Mononuclear cell (primary cell): ENCODE measurements around the gene VAV2. TPM values are rescaled to one million over a fixed set of nuclear protein-coding genes. Genes with fewer than 3 reads are reported as not detected.

Experiments
- H3K27me3 ChIP-seq: 2 replicates; pipeline ENCODE4 v1.6.0; 2011; ENCODE audit warnings: low read length, control low read depth; ENCODE audit not compliant: insufficient read depth
- H3K4me1 ChIP-seq: 2 replicates; pipeline ENCODE4 v1.5.1; 2011; ENCODE audit warnings: mild to moderate bottlenecking, low read length, control low read depth; ENCODE audit not compliant: insufficient read depth
- H3K4me3 ChIP-seq: 2 replicates; pipeline ENCODE4 v1.5.1; 2011; ENCODE audit warnings: mild to moderate bottlenecking, low read length, moderate library complexity
- H3K9me3 ChIP-seq: 2 replicates; pipeline ENCODE4 v1.5.1; 2011; ENCODE audit warnings: low read depth, mild to moderate bottlenecking, control low read depth, low read length
- total RNA-seq: library from RNA; depleted of rRNA; stranded (reverse); fragments of >200 nt; gene quantifications from one replicate; pipeline ENCODE4 v1.2.3, GENCODE V29; 2012

The VAV2 gene
- total RNA-seq, 1 donor = 4.5 TPM

DNA sequence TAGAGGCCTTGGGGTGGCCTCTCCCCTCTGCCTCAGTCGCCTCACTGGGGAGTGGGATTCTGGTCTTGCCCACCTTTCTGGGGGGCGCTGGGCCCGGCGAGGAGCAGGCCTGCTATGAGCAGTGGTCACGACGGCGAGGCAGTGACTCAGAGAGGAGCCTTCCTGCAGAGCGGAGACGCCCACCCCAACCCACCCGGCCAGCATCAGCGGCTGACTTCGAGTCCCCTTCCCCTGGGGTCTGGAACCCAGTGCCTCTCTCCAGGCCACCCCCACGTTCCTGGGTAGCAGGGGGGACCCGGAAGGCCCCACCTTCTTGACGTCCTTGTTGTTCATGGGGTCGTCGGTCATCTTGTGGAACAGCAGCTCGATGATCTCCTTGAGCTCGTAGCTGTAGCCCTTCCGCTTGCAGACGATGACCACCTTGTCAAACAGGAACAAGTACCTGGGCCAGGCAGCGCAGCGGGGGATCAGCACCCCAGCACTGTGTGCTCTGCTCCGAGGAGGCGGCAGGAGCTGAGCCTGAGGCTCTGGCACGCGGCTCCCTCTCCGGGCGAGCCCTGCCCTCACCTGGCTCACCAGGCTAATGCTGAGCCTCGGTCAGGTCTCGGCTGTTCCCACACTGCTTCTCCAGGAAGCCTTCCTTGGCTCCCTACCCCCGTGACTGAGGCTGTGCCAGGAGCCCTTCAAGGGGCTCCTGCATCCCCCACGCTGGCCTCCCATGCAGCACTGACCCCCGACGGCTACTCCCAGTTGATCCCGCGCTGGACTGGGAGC lies 203.9 kb downstream of the VAV2 start:
- Histone ChIP-seq H3K27me3 (no peaks in the 10 kb centered on the region), H3K9me3 (no peaks in the 10 kb centered on the region), H3K4me3 (no peak overlapping the region), H3K4me1 (peaks cover 64% of the 10 kb centered on the region)

DNA sequence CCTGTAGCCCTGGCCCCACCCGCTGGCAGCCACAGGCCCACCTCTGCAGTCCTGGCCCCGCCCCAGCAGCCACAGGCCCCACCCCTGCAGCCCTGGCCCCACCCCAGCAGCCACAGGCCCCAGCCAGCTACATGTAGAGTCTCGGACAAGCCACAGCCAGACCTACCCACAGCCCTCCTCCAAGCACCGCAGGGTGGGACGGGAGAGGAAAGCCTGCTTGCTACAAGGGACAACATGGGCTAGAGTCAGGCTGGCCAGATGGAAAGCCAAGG lies 204.4 kb downstream of the VAV2 start:
- peaks cover 59% of the 10 kb centered on the region for H3K4me1 ChIP-seq
- H3K27me3 ChIP-seq = no peaks in the 10 kb centered on the region
- no peaks in the 10 kb centered on the region for H3K9me3 ChIP-seq
- H3K4me3 ChIP-seq = no peak overlapping the region

DNA sequence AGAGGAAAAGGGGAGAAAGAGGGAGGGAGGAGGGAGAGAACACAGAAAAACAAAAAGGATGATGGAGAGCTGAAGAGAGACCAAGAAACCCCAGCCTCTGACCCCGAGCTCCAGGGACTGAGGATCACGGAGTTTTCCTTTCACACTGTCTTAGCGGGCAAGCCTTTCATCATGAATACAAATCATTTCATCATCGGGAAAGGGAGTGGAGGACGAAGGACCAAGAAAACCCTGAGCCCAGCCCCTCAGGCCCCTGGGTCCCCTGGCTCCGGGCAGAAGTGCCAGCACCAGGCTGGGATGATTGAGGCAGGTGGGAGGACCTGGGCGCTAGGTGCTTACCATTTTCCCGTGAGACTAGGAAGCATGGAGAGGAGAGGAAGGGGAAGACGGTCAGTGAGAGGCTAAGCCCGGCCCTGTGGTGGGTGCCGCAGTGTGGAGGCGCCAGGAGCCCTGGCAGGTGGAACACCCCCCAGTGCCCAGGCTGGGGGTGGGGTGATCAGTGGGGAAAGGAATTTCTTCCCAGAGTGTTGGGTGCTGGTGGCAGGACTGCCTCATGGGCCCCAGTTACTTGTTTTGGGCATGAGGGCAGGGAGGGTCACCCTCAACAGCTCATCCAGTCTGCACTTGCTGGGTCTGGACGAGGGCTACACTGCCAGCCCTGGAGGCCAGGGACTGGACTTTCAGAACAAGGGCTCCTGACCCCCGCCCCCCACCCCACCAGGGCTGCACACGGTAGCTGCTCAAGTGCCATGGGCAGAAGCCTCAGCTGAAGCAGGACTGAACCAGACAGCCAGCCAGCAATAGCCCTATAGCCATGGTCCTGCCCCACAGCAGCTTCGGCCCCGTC lies 205.0 kb downstream of the VAV2 start:
- Histone ChIP-seq H3K4me3 (no peak overlapping the region), H3K27me3 (no peaks in the 10 kb centered on the region), H3K9me3 (no peaks in the 10 kb centered on the region), H3K4me1 (peaks cover 58% of the 10 kb centered on the region)

DNA sequence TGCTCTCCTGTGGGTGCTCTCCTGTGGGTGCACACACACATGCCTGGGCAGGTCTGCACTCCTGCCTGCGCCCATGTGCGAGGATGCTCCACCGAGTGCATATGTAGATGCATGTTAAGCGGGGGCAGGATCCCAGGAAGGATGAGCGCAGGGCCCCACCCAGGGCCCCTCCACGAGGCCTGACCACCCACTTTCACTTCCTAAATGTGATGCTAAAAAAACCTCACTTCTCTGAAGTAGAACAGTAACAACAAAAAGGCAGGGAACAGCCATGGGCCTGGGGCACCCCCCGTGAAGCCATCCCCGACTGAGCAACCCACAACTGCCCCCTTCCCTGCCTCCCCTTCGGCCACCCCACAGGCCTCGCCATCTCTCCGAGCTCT lies 205.8 kb downstream of the VAV2 start:
- H3K27me3 ChIP-seq = no peaks in the 10 kb centered on the region
- H3K4me1 ChIP-seq = peaks cover 58% of the 10 kb centered on the region
- no peak overlapping the region for H3K4me3 ChIP-seq
- H3K9me3 ChIP-seq = no peaks in the 10 kb centered on the region

DNA sequence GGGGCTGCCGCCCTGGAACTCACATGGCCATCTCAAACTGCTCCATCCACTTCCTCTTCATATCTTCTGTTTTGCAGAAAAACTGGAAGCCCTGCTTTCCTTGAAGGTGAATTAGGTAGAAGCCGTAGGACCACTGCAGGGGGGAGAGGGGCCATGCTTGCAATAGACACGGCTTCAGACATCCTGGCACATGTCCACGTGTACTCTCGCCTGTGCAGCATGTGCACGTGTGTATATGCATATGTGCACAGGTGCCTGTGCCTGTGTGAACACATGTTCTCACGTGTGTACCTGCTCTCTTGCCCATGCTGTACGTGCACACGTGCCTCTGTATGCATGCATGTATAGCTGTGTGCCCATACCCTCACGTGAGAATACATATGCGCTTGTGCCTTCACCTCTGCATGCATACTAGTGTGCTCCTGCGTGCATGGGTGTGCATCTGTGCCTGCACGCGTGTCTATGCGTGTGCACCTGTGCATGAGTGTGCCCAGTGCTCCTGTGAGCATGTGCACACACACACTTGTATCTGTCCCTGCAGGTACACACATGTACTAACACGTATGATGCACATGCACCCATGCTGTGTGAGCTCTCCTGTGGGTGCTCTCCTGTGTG lies 206.3 kb downstream of the VAV2 start:
- Histone ChIP-seq H3K4me3 (no peak overlapping the region), H3K4me1 (peaks cover 58% of the 10 kb centered on the region)

DNA sequence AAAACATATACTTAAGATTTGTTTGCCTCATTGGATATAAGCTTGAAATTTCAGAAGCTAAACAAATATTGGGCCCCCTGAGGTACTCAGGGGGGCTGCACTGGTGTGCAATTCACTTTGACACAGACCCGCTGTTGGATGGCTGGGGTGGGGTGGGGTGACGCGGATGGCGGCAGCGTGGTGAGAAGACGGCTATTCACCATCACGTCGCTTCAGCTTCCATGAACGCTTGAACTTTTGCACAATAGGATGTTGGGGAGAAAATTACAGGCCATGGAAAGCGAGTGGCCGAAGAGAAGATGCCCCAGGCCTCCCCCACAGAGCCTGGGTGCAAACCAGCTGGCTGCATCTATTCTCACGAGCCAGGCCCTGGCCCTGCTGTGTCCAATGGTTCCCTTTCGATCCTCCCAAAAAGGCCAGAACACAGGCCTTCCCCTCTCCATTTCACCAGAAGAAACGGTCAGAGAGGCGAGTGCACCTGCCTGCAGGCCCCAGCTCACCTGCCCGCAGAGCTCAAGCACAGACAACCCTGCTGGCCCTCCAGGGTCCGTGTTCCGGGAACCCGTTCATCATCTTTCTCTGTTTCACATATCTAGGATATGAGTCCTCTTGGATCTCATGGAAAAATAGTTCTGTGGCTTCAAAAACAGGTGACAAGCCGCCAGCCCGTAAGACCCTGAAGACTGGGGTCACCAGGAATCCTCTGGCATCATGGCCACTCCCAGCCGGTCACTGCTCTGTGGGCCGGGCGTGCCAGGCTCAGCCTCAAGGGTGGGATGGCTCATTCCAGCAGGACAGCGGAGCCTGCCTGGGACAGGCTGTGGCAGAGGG lies 207.2 kb downstream of the VAV2 start:
- no peaks in the 10 kb centered on the region for H3K27me3 ChIP-seq
- peaks cover 57% of the 10 kb centered on the region for H3K4me1 ChIP-seq
- no peaks in the 10 kb centered on the region for H3K9me3 ChIP-seq
- H3K4me3 ChIP-seq = no peak overlapping the region

More for the DNA sequence above, 206.3 kb downstream of the VAV2 start:
- Histone ChIP-seq H3K27me3 (no peaks in the 10 kb centered on the region), H3K9me3 (no peaks in the 10 kb centered on the region)

DNA sequence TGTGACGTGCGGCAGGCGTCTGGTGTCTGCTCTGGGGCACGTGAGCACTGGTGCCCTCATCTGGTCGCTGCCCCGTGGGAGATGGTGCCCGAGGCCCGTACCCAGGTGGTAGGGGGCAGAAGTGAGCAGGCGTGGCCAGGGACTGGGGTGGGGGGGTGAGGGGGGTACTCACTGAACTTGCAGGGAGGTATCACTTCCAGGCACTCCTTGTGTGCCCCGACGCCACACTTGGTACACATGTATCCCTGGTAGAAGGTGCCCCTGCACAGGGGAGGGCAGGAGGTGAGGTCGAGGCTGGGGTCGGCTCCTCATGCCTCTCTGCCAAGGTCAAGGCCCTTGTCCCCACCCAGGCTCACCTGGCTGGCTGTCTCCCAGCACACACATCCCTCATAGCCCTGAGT lies 208.8 kb downstream of the VAV2 start:
- peaks cover 41% of the 10 kb centered on the region for H3K4me1 ChIP-seq
- no peak overlapping the region for H3K4me3 ChIP-seq
- no peaks in the 10 kb centered on the region for H3K27me3 ChIP-seq
- H3K9me3 ChIP-seq = no peaks in the 10 kb centered on the region

DNA sequence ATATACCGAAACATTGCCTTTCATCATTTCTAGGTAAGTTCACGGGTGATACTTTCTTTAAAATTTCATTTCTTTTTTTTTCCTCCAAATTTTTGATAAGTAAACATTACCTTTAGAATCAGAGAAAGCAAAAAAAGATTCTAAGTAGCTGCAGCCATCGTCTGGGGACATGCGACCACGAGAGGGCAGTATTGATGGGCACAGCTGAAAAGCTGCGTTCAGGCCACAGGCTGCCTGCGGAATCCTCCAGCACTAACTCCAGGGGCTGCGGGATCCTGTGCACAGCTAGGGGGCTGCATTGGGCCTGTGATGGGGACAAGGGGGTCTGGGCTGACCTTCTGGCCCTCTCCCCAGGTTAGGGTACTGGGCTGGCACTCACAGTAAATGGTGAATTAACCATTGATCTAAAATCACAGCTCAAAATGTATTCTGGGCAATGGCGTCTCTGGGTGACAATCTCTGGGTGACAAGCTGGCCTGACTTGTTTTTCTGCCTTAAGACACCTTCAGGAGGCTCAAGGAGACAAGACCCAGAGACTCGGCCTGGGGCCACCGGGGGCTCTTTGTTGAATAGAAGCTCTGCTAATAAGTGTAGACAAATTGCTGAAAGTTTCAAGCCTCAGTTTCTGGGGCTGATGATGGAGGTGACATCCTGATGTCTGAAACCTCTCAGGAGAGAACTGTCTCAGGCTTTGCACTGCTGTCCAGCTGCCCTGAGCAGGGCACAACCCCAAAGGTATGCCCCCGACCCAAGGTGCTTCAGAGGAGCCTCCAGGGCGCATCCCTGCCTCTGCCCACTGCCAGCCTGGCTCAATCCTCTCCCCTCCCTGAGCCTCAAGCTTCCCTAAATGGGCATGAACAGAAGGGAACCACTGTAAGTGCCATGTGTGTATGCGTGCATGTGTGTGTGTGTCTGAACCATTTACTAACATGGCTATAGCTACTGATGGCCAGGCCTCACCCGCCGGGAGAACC lies 209.7 kb downstream of the VAV2 start:
- no peaks in the 10 kb centered on the region for H3K27me3 ChIP-seq
- H3K4me1 ChIP-seq = peaks cover 32% of the 10 kb centered on the region
- no peak overlapping the region for H3K4me3 ChIP-seq
- H3K9me3 ChIP-seq = no peaks in the 10 kb centered on the region

DNA sequence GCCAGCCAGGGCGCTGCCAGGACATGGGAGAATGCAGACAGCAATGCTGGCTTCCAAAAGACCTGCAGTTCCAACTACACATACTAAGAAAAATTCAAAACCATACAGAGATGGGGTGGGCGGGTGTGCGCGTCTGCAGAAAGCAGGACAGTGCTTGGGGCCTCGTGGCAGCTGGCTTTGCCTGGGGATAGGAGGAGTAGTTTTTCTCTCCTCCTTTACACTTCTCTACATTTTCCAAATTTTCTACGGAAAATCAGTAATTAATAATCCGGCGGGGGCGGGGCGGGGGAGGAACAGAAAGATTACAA lies 210.3 kb downstream of the VAV2 start:
- peaks cover 26% of the 10 kb centered on the region for H3K4me1 ChIP-seq
- no peak overlapping the region for H3K4me3 ChIP-seq
- no peaks in the 10 kb centered on the region for H3K27me3 ChIP-seq
- no peaks in the 10 kb centered on the region for H3K9me3 ChIP-seq

DNA sequence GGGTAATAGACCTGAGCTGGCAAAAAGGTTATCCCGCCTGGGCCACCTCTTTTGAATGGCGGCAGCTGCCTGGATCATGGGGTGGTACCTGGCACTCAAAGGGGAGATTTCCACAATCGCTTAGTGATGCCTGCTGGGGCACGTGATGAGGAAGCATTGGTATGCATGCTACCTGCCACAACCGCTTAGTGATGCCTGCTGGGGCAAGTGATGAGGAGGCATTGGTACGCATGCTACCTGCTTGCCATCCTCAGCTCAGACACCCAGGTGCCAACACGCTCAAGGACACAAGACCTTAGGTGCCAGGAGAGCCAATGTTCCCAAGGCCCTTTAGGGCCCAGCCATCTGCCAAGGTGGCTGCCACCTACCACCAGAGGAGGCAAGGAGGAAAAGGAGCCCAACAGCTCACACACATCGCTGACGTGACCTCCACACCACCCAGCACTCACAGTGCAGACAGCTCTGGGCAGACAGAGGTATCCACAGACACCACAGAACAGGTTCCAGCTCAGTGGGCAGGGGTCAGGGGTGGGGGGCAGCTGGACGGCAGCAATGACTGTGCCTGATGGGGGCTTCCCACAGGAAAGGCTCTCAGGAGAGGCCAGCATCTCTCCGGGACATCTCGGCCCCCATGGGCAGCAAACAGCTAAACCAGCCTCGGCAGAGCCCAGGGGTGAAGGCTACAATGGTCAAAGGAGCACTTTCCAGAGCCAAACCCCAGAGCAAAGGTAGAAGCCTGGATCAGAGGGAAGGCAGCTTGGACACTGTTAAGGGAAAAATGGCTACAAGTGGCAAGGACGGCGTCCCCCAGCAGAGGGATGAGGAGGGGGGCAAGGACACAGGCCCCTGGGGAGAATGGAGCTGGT lies 210.9 kb downstream of the VAV2 start:
- Histone ChIP-seq H3K4me1 (peaks cover 20% of the 10 kb centered on the region), H3K27me3 (no peaks in the 10 kb centered on the region), H3K4me3 (no peak overlapping the region), H3K9me3 (no peaks in the 10 kb centered on the region)

DNA sequence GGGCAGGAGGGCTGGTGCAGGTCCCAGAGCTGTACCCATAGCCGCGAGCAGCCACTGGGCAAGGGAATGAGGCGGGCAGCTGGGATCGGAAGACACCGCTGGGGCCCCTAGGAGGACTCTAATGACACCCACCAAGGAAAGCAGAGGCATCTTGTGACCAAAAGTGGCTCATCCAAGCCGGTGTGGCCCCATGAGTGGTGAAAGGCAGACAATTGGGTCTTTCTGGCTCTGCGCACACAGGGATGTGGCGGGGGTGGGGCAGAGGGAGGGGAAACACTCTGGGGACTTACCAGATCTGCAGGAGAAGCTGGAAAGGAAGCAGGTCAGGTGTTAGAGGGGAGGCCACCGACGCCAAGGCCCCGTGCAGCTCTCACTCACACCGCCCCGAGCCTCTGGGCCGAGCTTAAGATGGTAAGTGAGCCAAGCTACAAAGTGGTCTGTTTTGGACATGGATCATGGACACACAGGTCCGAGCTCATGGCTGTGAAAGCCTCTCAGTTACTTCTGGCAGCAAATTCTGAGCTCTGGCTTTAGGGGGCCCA lies 211.6 kb downstream of the VAV2 start:
- no peaks in the 10 kb centered on the region for H3K27me3 ChIP-seq
- no peak overlapping the region for H3K4me3 ChIP-seq
- peaks cover 13% of the 10 kb centered on the region for H3K4me1 ChIP-seq
- H3K9me3 ChIP-seq = no peaks in the 10 kb centered on the region

DNA sequence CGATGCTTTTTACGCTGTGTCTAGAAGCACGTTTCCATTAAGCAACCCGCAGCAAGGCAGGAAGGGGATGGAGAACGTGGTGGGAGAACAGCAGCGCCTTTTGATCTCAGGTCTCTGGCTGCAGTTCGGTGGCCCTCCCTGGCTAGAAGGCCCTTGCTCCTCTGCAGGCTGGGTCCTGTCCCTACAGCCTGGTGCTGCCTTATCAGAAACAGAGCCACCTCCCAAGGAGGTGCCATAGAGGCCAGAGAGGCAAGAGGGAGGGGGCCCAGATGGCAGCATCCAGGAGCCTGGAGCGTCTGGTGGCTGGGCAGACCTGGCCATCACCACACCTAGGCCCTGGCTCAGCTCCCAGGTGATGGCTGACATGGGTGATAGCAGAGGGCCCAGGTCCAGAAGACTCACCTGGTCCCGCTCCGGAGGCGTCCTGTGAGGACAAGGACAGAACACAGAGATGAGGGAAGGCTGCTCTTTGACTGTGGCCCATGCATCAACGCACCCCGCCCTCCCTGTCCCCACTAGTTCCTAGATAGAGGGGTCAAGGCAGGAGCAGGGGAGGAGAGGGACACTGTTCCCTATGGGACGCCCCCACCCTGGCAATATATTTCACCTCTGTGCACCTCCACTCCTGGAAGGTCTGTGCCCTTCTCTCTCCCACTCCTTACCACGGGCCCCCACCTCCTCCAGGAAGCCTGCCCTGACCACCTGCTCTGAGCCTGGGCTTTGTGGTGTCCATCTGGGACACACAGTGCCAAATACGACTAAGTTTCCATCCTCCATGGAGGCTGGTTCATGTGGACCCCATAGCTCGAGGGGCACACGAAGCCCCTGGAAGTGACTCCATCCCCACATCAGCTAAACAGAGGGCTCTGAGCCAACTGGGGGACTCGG lies 212.4 kb downstream of the VAV2 start:
- Histone ChIP-seq H3K4me1 (peaks cover 6% of the 10 kb centered on the region), H3K27me3 (no peaks in the 10 kb centered on the region), H3K4me3 (no peak overlapping the region), H3K9me3 (no peaks in the 10 kb centered on the region)
